GM12878 (cell line): ENCODE data around the gene FASTK. TPM values are rescaled to one million over a fixed set of nuclear protein-coding genes. Genes with fewer than 3 reads are reported as not detected.
A peak's percentile ranks its signal among the peaks of the same experiment; 100 is the strongest.

Experiments used
- ATAC-seq: fragments of 200-7000 bp; cut with Tn5 transposase; 3 replicates; pipeline ENCODE4 v1.9.1; 2020; ENCODE audit warnings: mild to moderate bottlenecking, moderate library complexity
- BruUV-seq: library from RNA; stranded (reverse); fragments of 400-500 nt; replicated peaks from 2 replicates; lab custom pipeline; 2021; lab: Mats Ljungman, UMichigan
- CTCF ChIA-PET: fragments of 300-600 bp; sonication (Branson Sonifier 250); formaldehyde crosslinking; extraction: SDS; loops from one replicate; lab custom pipeline; 2021; ENCODE audit warnings: inconsistent platforms; lab: Yijun Ruan, JAX
- POLR2A ChIA-PET: fragments of 350-600 bp; formaldehyde crosslinking; extraction: SDS; loops from one replicate; lab custom pipeline; 2021; ENCODE audit warnings: inconsistent platforms; lab: Charles Lee
- RAD21 ChIA-PET: fragments of 300-600 bp; sonication (Branson Sonifier 250); formaldehyde crosslinking; loops from one replicate; lab custom pipeline; 2023; ENCODE audit warnings: antibody characterized with exemption; ENCODE audit not compliant: unreplicated experiment; lab: Charles Lee
- SMC1A ChIA-PET: fragments of 300-600 bp; sonication (Branson Sonifier 250); formaldehyde crosslinking; loops from one replicate; lab custom pipeline; 2023; ENCODE audit not compliant: unreplicated experiment, uncharacterized antibody; lab: Charles Lee
- DNase-seq: peaks from one replicate; pipeline ENCODE4 v3.0.0-alpha.2; 2011; ENCODE audit warnings: low read depth, low spot score
- FAIRE-seq: peaks from 3 replicates; lab custom pipeline; 2011; peaks lifted over from hg19 to GRCh38; lab: Jason Lieb, UNC
- H2AFZ ChIP-seq: 2 replicates; pipeline ENCODE4 v1.6.0; 2011; ENCODE audit warnings: low read depth, low read length, control low read depth; ENCODE audit not compliant: control insufficient read depth
- H3K27ac ChIP-seq: 2 replicates; pipeline ENCODE4 v1.5.1; 2011; ENCODE audit warnings: control low read depth; ENCODE audit not compliant: control insufficient read depth, insufficient read depth
- H3K27me3 ChIP-seq, 2 experiments: replicated peaks in 1 of 2; 2 replicates each; pipeline versions ENCODE4 v1.6.0 to v1.6.1; 2011; ENCODE audit warnings: low read length in 1 of 2; ENCODE audit not compliant: control insufficient read depth in 2 of 2, insufficient read depth in 2 of 2
- H3K36me3 ChIP-seq, 2 experiments: 2 replicates each; pipeline ENCODE4 v1.5.1; 2011; ENCODE audit warnings: low read length in 1 of 2; ENCODE audit not compliant: control insufficient read depth in 2 of 2, insufficient read depth in 2 of 2
- H3K4me1 ChIP-seq: 2 replicates; pipeline ENCODE4 v1.6.1; 2011; ENCODE audit warnings: mild to moderate bottlenecking, low read length, moderate library complexity, mixed read lengths; ENCODE audit not compliant: control insufficient read depth, insufficient read depth
- H3K4me2 ChIP-seq: 2 replicates; pipeline ENCODE4 v1.6.0; 2011; ENCODE audit warnings: control low read depth; ENCODE audit not compliant: control insufficient read depth, insufficient read depth
- H3K4me3 ChIP-seq: fragments of 200-600 bp; sonication (generic); 2 replicates; pipeline ENCODE4 v1.5.1; 2016
- H3K79me2 ChIP-seq: 2 replicates; pipeline ENCODE4 v1.6.0; 2011; ENCODE audit warnings: low read length; ENCODE audit not compliant: control insufficient read depth, insufficient read depth
- H3K9ac ChIP-seq: 2 replicates; pipeline ENCODE4 v1.8.0; 2011; ENCODE audit warnings: low read length, control low read depth, mixed read lengths; ENCODE audit not compliant: control insufficient read depth, insufficient read depth
- H3K9me3 ChIP-seq: replicated peaks from 3 replicates; pipeline ENCODE4 v1.5.1; 2011; ENCODE audit warnings: mild to moderate bottlenecking, low read length; ENCODE audit not compliant: control insufficient read depth, insufficient read depth
- H4K20me1 ChIP-seq: 2 replicates; pipeline ENCODE4 v1.6.0; 2011; ENCODE audit not compliant: control insufficient read depth, insufficient read depth
- BCLAF1 ChIP-seq: fragments of 450-650 bp; IDR thresholded peaks from 2 replicates; pipeline ENCODE4 v1.6.1; 2017; ENCODE audit warnings: antibody characterized with exemption, mild to moderate bottlenecking, moderate library complexity
- GATAD2B ChIP-seq: fragments of 450-650 bp; conservative IDR thresholded peaks from 2 replicates; pipeline ENCODE4 v1.6.1; 2017; ENCODE audit warnings: low read depth, mild to moderate bottlenecking, moderate library complexity
- HDAC2 ChIP-seq: fragments of 200-600 bp; sonication (generic); IDR thresholded peaks from 2 replicates; pipeline ENCODE4 v1.6.1; 2017
- NR2C1 ChIP-seq: fragments of 450-650 bp; IDR thresholded peaks from 2 replicates; pipeline ENCODE4 v1.6.1; 2017; ENCODE audit warnings: antibody characterized with exemption, mild to moderate bottlenecking, moderate library complexity
- NR2F1 ChIP-seq: fragments of 450-650 bp; conservative IDR thresholded peaks from 2 replicates; pipeline ENCODE4 v1.6.1; 2017; ENCODE audit warnings: mild to moderate bottlenecking
- RAD21 ChIP-seq: IDR thresholded peaks from 2 replicates; pipeline ENCODE4 v1.6.1; 2011; ENCODE audit warnings: mild to moderate bottlenecking, low read depth, low read length, moderate library complexity; ENCODE audit not compliant: insufficient read depth
- SIN3A ChIP-seq: IDR thresholded peaks from 2 replicates; pipeline ENCODE4 v1.6.1; 2012; ENCODE audit warnings: low read depth, low read length, improper control_type of control experiment
- SMC3 ChIP-seq: IDR thresholded peaks from 2 replicates; pipeline ENCODE4 v1.6.1; 2011; ENCODE audit warnings: low read length, improper control_type of control experiment, borderline replicate concordance
- YY1 ChIP-seq: IDR thresholded peaks from 2 replicates; pipeline ENCODE4 v1.6.1; 2011; ENCODE audit warnings: low read depth, mild to moderate bottlenecking, low read length
- ZZZ3 ChIP-seq: IDR thresholded peaks from 2 replicates; pipeline ENCODE4 v1.6.1; 2011; ENCODE audit warnings: low read depth; ENCODE audit not compliant: control insufficient read depth, insufficient read length
- WGBS: methylation state at CpG from one replicate; pipeline ENCODE4 v1.1.6; 2016; ENCODE audit warnings: low lambda C conversion rate; ENCODE audit not compliant: insufficient replicate concordance, insufficient coverage; ENCODE audit errors: missing lambda C conversion rate; 5-methylcytosine and 5-hydroxymethylcytosine counted together
- in situ Hi-C: fragments of 300-500 bp; cut with MboI; formaldehyde crosslinking; loops from 9 replicates; pipeline ENCODE4 v1.14.3; 2018; ENCODE audit warnings: mixed read lengths
- intact Hi-C: fragments of 100-400 bp; cut with micrococcal nuclease; formaldehyde crosslinking; loops from one replicate; pipeline ENCODE4 v1.14.2; 2022; ENCODE audit not compliant: unreplicated experiment
- polyA plus RNA-seq, 11 experiments: library from polyadenylated mRNA; depleted of rRNA in 4 of 11; unstranded in 6 of 11; stranded (reverse) in 5 of 11; fragments of >200 nt; fragmentation: Nextera tagmentation in 4 of 11; fragmentation: Illumina TruSeq in 1 of 11; extraction: Ambion mirVana in 4 of 11; extraction: Trizol in 1 of 11; gene quantifications; 1 replicate in 1 of 11; 2 replicates in 10 of 11; pipeline versions ENCODE4 v1.2.1 to v1.2.3, GENCODE V29; 2011 to 2016; ENCODE audit warnings: inconsistent platforms in 2 of 11, missing spikeins in 2 of 11, low read depth in 1 of 11
- total RNA-seq, 4 experiments: library from RNA; depleted of rRNA in 3 of 4; stranded (reverse); fragments of >200 nt in 3 of 4; fragmentation: Illumina TruSeq in 1 of 4; extraction: Trizol in 1 of 4; gene quantifications; 2 replicates each; pipeline versions ENCODE4 v1.2.1 to v1.2.3, GENCODE V29; 2013 to 2021
- TF ChIP-seq, protein P1 (sequence below), 3 experiments: IDR thresholded peaks in 2 of 3; conservative IDR thresholded peaks in 1 of 3; 2 replicates each; pipeline ENCODE4 v1.5.1; 2011; ENCODE audit warnings: low read depth in 3 of 3, low read length in 3 of 3, mild to moderate bottlenecking in 3 of 3, control low read depth in 2 of 3, moderate library complexity in 2 of 3, inconsistent platforms in 1 of 3, mixed read lengths in 1 of 3; ENCODE audit not compliant: control insufficient read depth in 2 of 3, insufficient read depth in 1 of 3; ENCODE audit errors: extremely low read depth in 1 of 3

The FASTK gene
- total and polyA plus RNA-seq, 10 of the 15 experiments (the other 5 are each of a cell fraction or from before 2014, with no cell fraction given) = 0.19 to 102 (median 54.5) TPM

DNA sequence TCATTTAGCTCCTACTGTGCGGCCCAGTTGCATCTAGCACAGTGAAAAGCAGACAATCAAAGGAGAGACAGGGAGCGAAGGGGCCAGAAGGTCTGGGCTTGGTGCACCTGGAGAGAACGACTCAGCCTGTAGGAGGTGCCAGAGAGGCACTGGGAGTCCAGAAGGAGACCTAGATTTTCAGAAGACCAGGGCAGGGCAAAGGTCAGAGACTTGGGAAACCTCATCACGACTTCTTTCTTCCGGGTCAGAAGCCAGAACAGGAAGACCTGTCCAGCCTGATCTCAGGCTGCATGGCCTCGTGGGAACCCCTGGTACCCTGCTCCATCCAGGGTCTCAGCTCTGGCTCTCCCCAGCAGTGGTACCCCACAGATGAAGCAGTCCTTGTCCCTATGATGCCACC, 10.8 kb upstream of the FASTK start:
- RAD21 ChIA-PET = no interaction called here
- intact Hi-C loops = no loop called here
- H3K9me3 ChIP-seq = no peaks in the 10 kb centered on the region
- H3K36me3 ChIP-seq = peaks cover 0 to 5% of the 10 kb centered on the region in 2 experiments; a peak in 2 of 4 replicates
- H3K4me2 ChIP-seq = no peak overlapping the region
- CTCF ChIA-PET = interaction anchor here (0.9 to 2.3 kb wide), 4 partner anchors 9 to 63 kb away, joined by 3 to 13 read pairs (median 4); partner anchors contain the start of gene ABCB8
- SMC1A ChIA-PET = no interaction called here
- no peaks in the 10 kb centered on the region; the same call in 1 of the 2 replicates for H4K20me1 ChIP-seq
- BruUV-seq = TSS peak; percentile 3
- DNase-seq = no peak
- no peak for FAIRE-seq
- H2AFZ ChIP-seq = no peak overlapping the region
- POLR2A ChIA-PET = no interaction called here
- H3K27me3 ChIP-seq = no peaks in the 10 kb centered on the region
- H3K79me2 ChIP-seq = peaks cover 78% of the 10 kb centered on the region
- in situ Hi-C loops = no loop called here
- no peak overlapping the region for H3K4me3 ChIP-seq
- H3K4me1 ChIP-seq = peaks cover 13% of the 10 kb centered on the region
- 46% methylated on average over 6 of the region's 6 CpGs for WGBS
- ATAC-seq = peak; percentile 32
- H3K27ac ChIP-seq = no peak overlapping the region
- no peak overlapping the region for H3K9ac ChIP-seq
- TF ChIP-seq RAD21 (peak; percentile 29; the same call in 1 of the 2 replicates), BCLAF1 (no peak), ZZZ3 (no peak), YY1 (no peak), SMC3 (peak; percentile 14; the same call in 1 of the 2 replicates), GATAD2B (0 out of 2 replicates have a peak, but pooled peaks have one; percentile 19), HDAC2 (no peak), NR2C1 (peak; percentile 81), SIN3A (no peak), NR2F1 (peak; percentile 83)
- TF ChIP-seq, protein P1, sequence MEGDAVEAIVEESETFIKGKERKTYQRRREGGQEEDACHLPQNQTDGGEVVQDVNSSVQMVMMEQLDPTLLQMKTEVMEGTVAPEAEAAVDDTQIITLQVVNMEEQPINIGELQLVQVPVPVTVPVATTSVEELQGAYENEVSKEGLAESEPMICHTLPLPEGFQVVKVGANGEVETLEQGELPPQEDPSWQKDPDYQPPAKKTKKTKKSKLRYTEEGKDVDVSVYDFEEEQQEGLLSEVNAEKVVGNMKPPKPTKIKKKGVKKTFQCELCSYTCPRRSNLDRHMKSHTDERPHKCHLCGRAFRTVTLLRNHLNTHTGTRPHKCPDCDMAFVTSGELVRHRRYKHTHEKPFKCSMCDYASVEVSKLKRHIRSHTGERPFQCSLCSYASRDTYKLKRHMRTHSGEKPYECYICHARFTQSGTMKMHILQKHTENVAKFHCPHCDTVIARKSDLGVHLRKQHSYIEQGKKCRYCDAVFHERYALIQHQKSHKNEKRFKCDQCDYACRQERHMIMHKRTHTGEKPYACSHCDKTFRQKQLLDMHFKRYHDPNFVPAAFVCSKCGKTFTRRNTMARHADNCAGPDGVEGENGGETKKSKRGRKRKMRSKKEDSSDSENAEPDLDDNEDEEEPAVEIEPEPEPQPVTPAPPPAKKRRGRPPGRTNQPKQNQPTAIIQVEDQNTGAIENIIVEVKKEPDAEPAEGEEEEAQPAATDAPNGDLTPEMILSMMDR (IDR thresholded peaks at IDR 0.05 in 2 of 3, conservative IDR thresholded peaks at IDR 0.05 in 1 of 3; ENCODE audit: control insufficient read depth in 2 of 3, extremely low read depth in 1 of 3, insufficient read depth in 1 of 3, low read depth in 3 of 3, low read length in 3 of 3) = peak; percentile 35 to 75 (median 68)
